Bronchial epithelial cell (primary cell): ENCODE measurements around the gene CDK5R2. TPM values are rescaled to one million over a fixed set of nuclear protein-coding genes. Genes with fewer than 3 reads are reported as not detected.

Experiments used
- DNase-seq: peaks from one replicate; pipeline ENCODE4 v3.0.0-alpha.2; 2010; ENCODE audit warnings: low read depth
- FAIRE-seq: peaks from 2 replicates; lab custom pipeline; 2011; peaks lifted over from hg19 to GRCh38; lab: Jason Lieb, UNC
- H3K27me3 ChIP-seq: 2 replicates; pipeline ENCODE4 v1.5.1; 2011; ENCODE audit warnings: low read length; ENCODE audit not compliant: control insufficient read depth, insufficient read depth
- H3K36me3 ChIP-seq: 2 replicates; pipeline ENCODE4 v1.5.1; 2011; ENCODE audit warnings: low read length; ENCODE audit not compliant: control insufficient read depth, insufficient read depth
- H3K4me3 ChIP-seq: 2 replicates; pipeline ENCODE4 v1.5.1; 2011; ENCODE audit warnings: mild to moderate bottlenecking, low read depth, low read length, control low read depth
- CTCF ChIP-seq: IDR thresholded peaks from 2 replicates; pipeline ENCODE4 v1.5.1; 2011; ENCODE audit warnings: mild to moderate bottlenecking, moderate library complexity, low read length, control low read depth, inconsistent platforms; ENCODE audit not compliant: insufficient read depth, severe bottlenecking
- total RNA-seq: library from RNA; depleted of rRNA; stranded (reverse); fragments of >200 nt; gene quantifications from 2 replicates; pipeline ENCODE4 v1.2.1, GENCODE V29; 2014

CDK5R2 gene
- total RNA-seq, 1 donor from 2014 or later, result not detected

- H3K4me3 ChIP-seq, result no peak overlapping the region
- no peaks in the 10 kb centered on the region for H3K36me3 ChIP-seq
- peaks cover 46% of the 10 kb centered on the region for H3K27me3 ChIP-seq
- FAIRE-seq, result no peak
- DNase-seq, result no peak
- no peak for TF ChIP-seq CTCF
Observed at GRCh38 chr2:218981390-218981880, 22.0 kb downstream of the CDK5R2 start.

- FAIRE-seq (no peak), DNase-seq (peak; percentile 20)
- Histone ChIP-seq H3K4me3 (no peak overlapping the region), H3K36me3 (no peaks in the 10 kb centered on the region), H3K27me3 (peaks cover 51% of the 10 kb centered on the region)
- no peak for TF ChIP-seq CTCF
Observed at GRCh38 chr2:218981881-218982585, 22.6 kb downstream of the CDK5R2 start.

GRCh38 chr2:218982586-218983262, 23.3 kb downstream of the CDK5R2 start:
- FAIRE-seq (no peak), DNase-seq (no peak)
- Histone ChIP-seq H3K27me3 (peaks cover 57% of the 10 kb centered on the region), H3K36me3 (no peaks in the 10 kb centered on the region), H3K4me3 (no peak overlapping the region)
- TF ChIP-seq CTCF, result no peak

GRCh38 chr2:218983263-218983933, 23.9 kb downstream of the CDK5R2 start:
- no peak for FAIRE-seq
- no peak for DNase-seq
- Histone ChIP-seq H3K4me3 (no peak overlapping the region), H3K27me3 (peaks cover 61% of the 10 kb centered on the region), H3K36me3 (no peaks in the 10 kb centered on the region)
- TF ChIP-seq CTCF, result no peak

GRCh38 chr2:218983934-218984238, 24.4 kb downstream of the CDK5R2 start:
- Histone ChIP-seq H3K36me3 (no peaks in the 10 kb centered on the region), H3K27me3 (peaks cover 66% of the 10 kb centered on the region), H3K4me3 (no peak overlapping the region)
- FAIRE-seq, result no peak
- TF ChIP-seq CTCF, result no peak
- no peak for DNase-seq
